GM03348 (cell line): Measurements from ENCODE around the gene NDRG4.

ENCODE experiments used
- DNase-seq: peaks from one replicate; pipeline ENCODE4 v3.0.0; 2012; ENCODE audit warnings: low spot score

The NDRG4 gene

DNA sequence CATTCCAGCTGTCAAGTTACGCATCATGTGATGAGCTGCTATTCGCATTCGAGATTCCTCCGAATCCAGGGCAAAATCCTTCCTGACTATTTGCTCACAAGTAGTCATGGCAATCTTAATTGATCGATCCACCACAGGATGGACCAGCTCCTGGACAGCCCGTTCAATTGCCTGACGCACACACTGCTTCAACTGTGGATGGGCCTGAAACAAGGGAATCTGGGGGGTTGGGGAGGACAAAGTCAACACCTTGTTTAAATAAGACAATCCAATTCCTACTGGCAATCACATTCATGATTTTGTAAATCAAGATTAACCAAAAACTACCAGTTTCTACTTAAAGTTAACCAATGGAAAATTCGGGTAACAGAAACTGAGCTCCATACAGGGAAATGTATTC lies 43.7 kb downstream of the NDRG4 start:
- DNase-seq: no peak

- no peak for DNase-seq
Measured at GRCh38 chr16:58548378-58548777, 48.4 kb downstream of the NDRG4 start.

DNA sequence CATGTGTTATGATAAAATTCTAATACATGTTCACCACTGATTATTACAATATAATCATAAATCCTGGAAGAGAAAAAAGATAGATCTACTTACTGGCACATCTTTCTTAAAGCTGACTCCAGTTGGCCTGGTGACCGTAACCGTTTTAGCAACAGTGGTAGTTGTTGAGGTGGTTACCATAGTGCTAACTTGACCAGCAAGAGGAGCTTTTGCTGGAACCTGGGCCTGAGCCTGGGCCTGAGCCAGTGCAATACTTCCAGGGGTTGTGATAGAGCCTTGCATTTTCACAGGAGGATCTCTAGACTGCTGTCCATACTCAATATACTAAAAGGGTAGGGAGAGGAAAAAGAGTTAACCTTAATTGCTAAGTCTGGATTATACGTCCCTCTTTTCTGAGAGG lies 51.6 kb downstream of the NDRG4 start:
- no peak for DNase-seq

GRCh38 chr16:58556678-58557077 lies 56.7 kb downstream of the NDRG4 start:
- no peak for DNase-seq
